ENCODE data around the gene RXFP1.

RXFP1 gene

GRCh38 chr4:158599765-158600498 lies 78.2 kb downstream of the RXFP1 start:
- Mint-ChIP-seq H3K27ac (no peak overlapping the region), H3K9me3 (no peaks in the 10 kb centered on the region), H3K4me3 (no peak overlapping the region), H3K4me1 (peaks cover 10% of the 10 kb centered on the region), H3K36me3 (ENCODE audit: low read depth) (no peaks in the 10 kb centered on the region), H3K27me3 (ENCODE audit: low read depth) (no peaks in the 10 kb centered on the region)
- TF ChIP-seq CTCF (IDR thresholded peaks at IDR 0.05; ENCODE audit: unreplicated experiment in 3 of 3), result no peak

GRCh38 chr4:158604369-158604768 lies 82.7 kb downstream of the RXFP1 start:
- TF ChIP-seq CTCF (IDR thresholded peaks at IDR 0.05; ENCODE audit: unreplicated experiment in 3 of 3), result no peak
- Mint-ChIP-seq H3K27me3 (ENCODE audit: low read depth) (no peaks in the 10 kb centered on the region), H3K9me3 (no peaks in the 10 kb centered on the region), H3K4me3 (no peak overlapping the region), H3K27ac (no peak overlapping the region), H3K4me1 (no peaks in the 10 kb centered on the region), H3K36me3 (ENCODE audit: low read depth) (no peaks in the 10 kb centered on the region)

- TF ChIP-seq CTCF (IDR thresholded peaks at IDR 0.05; ENCODE audit: unreplicated experiment in 3 of 3), result no peak
- Mint-ChIP-seq H3K4me3 (no peak overlapping the region), H3K27me3 (ENCODE audit: low read depth) (no peaks in the 10 kb centered on the region), H3K9me3 (no peaks in the 10 kb centered on the region), H3K4me1 (no peaks in the 10 kb centered on the region), H3K36me3 (ENCODE audit: low read depth) (no peaks in the 10 kb centered on the region), H3K27ac (no peak overlapping the region)
These were observed 83.7 kb downstream of the RXFP1 start for GRCh38 chr4:158605393-158605792.

GRCh38 chr4:158606969-158607368 lies 85.3 kb downstream of the RXFP1 start:
- no peaks in the 10 kb centered on the region for H3K4me1 Mint-ChIP-seq
- no peaks in the 10 kb centered on the region for H3K27me3 Mint-ChIP-seq (ENCODE audit: low read depth)
- H3K9me3 Mint-ChIP-seq, result no peaks in the 10 kb centered on the region
- no peak for TF ChIP-seq CTCF (IDR thresholded peaks at IDR 0.05; ENCODE audit: unreplicated experiment in 3 of 3)
- H3K36me3 Mint-ChIP-seq (ENCODE audit: low read depth), result no peaks in the 10 kb centered on the region
- no peak overlapping the region for H3K27ac Mint-ChIP-seq
- no peak overlapping the region for H3K4me3 Mint-ChIP-seq

- H3K4me1 Mint-ChIP-seq, result no peaks in the 10 kb centered on the region
- H3K36me3 Mint-ChIP-seq (ENCODE audit: low read depth), result no peaks in the 10 kb centered on the region
- no peaks in the 10 kb centered on the region for H3K27me3 Mint-ChIP-seq (ENCODE audit: low read depth)
- H3K9me3 Mint-ChIP-seq, result no peaks in the 10 kb centered on the region
- H3K27ac Mint-ChIP-seq, result no peak overlapping the region
- H3K4me3 Mint-ChIP-seq, result no peak overlapping the region
- TF ChIP-seq CTCF (IDR thresholded peaks at IDR 0.05; ENCODE audit: unreplicated experiment in 3 of 3), result no peak
These were observed 87.4 kb downstream of the RXFP1 start for GRCh38 chr4:158609116-158609515.

- Mint-ChIP-seq H3K27me3 (ENCODE audit: low read depth) (no peaks in the 10 kb centered on the region), H3K27ac (no peak overlapping the region), H3K4me1 (no peaks in the 10 kb centered on the region), H3K36me3 (ENCODE audit: low read depth) (no peaks in the 10 kb centered on the region), H3K4me3 (no peak overlapping the region), H3K9me3 (peaks cover 7% of the 10 kb centered on the region)
- no peak for TF ChIP-seq CTCF (IDR thresholded peaks at IDR 0.05; ENCODE audit: unreplicated experiment in 3 of 3)
These were observed 89.1 kb downstream of the RXFP1 start for GRCh38 chr4:158610790-158611189.
